DOHH2 (cell line): Measurements from ENCODE around the gene ETV6.

ENCODE experiments used
- CTCF ChIP-seq: fragments of 200-600 bp; sonication (generic); IDR thresholded peaks from one replicate; pipeline ENCODE4 v1.5.1; 2014; ENCODE audit warnings: antibody characterized with exemption, mild to moderate bottlenecking, low read depth, low read length; ENCODE audit not compliant: poor library complexity, severe bottlenecking
- EZH2phosphoT487 ChIP-seq: fragments of 200-600 bp; sonication (generic); IDR thresholded peaks from 2 replicates; pipeline ENCODE4 v1.6.1; 2017; ENCODE audit warnings: borderline replicate concordance, mild to moderate bottlenecking, antibody characterized with exemption, low read length, moderate library complexity, mixed read lengths

GRCh38 chr12:11771895-11772502 is 122.5 kb downstream of the ETV6 start:
- TF ChIP-seq EZH2phosphoT487 (no peak), CTCF (no peak)
